ENCODE results near the gene ESPNL.

ESPNL gene

GRCh38 chr2:238162846-238163441 is 62.8 kb downstream of the ESPNL start:
- no peak for DNase-seq (ENCODE audit: low read depth)
- TF ChIP-seq POLR2A (IDR thresholded peaks at IDR 0.05; ENCODE audit: extremely low read depth, insufficient read length) (no peak), MAX (IDR thresholded peaks at IDR 0.05; ENCODE audit: low read depth, low read length) (no peak), MYC (IDR thresholded peaks at IDR 0.05; ENCODE audit: low read depth, low read length) (no peak), CTCF (IDR thresholded peaks at IDR 0.05; ENCODE audit: low read depth, low read length) (no peak)
- no peak overlapping the region for H3K4me3 ChIP-seq (ENCODE audit: low read depth, low read length)

- DNase-seq (ENCODE audit: low read depth): no peak
- TF ChIP-seq POLR2A (IDR thresholded peaks at IDR 0.05; ENCODE audit: extremely low read depth, insufficient read length): no peak
- no peak for TF ChIP-seq MYC (IDR thresholded peaks at IDR 0.05; ENCODE audit: low read depth, low read length)
- TF ChIP-seq CTCF (IDR thresholded peaks at IDR 0.05; ENCODE audit: low read depth, low read length): no peak
- TF ChIP-seq MAX (IDR thresholded peaks at IDR 0.05; ENCODE audit: low read depth, low read length): no peak
- no peak overlapping the region for H3K4me3 ChIP-seq (ENCODE audit: low read depth, low read length)
These were observed 63.5 kb downstream of the ESPNL start for GRCh38 chr2:238163481-238164198.

- no peak for DNase-seq (ENCODE audit: low read depth)
- TF ChIP-seq MYC (IDR thresholded peaks at IDR 0.05; ENCODE audit: low read depth, low read length) (no peak), MAX (IDR thresholded peaks at IDR 0.05; ENCODE audit: low read depth, low read length) (no peak), POLR2A (IDR thresholded peaks at IDR 0.05; ENCODE audit: extremely low read depth, insufficient read length) (no peak), CTCF (IDR thresholded peaks at IDR 0.05; ENCODE audit: low read depth, low read length) (no peak)
- no peak overlapping the region for H3K4me3 ChIP-seq (ENCODE audit: low read depth, low read length)
These were observed 64.8 kb downstream of the ESPNL start for GRCh38 chr2:238164906-238165287.

GRCh38 chr2:238165288-238165921 is 65.3 kb downstream of the ESPNL start:
- H3K4me3 ChIP-seq (ENCODE audit: low read depth, low read length): no peak overlapping the region
- DNase-seq (ENCODE audit: low read depth): no peak
- TF ChIP-seq MAX (IDR thresholded peaks at IDR 0.05; ENCODE audit: low read depth, low read length) (no peak), CTCF (IDR thresholded peaks at IDR 0.05; ENCODE audit: low read depth, low read length) (no peak), POLR2A (IDR thresholded peaks at IDR 0.05; ENCODE audit: extremely low read depth, insufficient read length) (no peak), MYC (IDR thresholded peaks at IDR 0.05; ENCODE audit: low read depth, low read length) (no peak)

GRCh38 chr2:238166391-238167343 is 66.5 kb downstream of the ESPNL start:
- no peak for TF ChIP-seq MYC (IDR thresholded peaks at IDR 0.05; ENCODE audit: low read depth, low read length)
- no peak for DNase-seq (ENCODE audit: low read depth)
- no peak overlapping the region for H3K4me3 ChIP-seq (ENCODE audit: low read depth, low read length)
